Measurements from ENCODE around the gene ISLR.

ISLR gene

GRCh38 chr15:74203914-74204431 lies 30.5 kb downstream of the ISLR start (continued):
- no peak for TF ChIP-seq TRIM28 (IDR thresholded peaks at IDR 0.05; ENCODE audit: borderline replicate concordance, low read length)
- TF ChIP-seq KLF9 (tag by site-specific recombination; IDR thresholded peaks at IDR 0.05; ENCODE audit: low read depth), result no peak
- no peak for TF ChIP-seq ZNF629 (tag by site-specific recombination; IDR thresholded peaks at IDR 0.05)
- TF ChIP-seq ZNF362 (tag by site-specific recombination; IDR thresholded peaks at IDR 0.05), result no peak
- no peak for TF ChIP-seq ZNF18 (tag by site-specific recombination; IDR thresholded peaks at IDR 0.05)
- TF ChIP-seq YY2 (tag by site-specific recombination; IDR thresholded peaks at IDR 0.05), result no peak
- TF ChIP-seq KLF1 (tag by site-specific recombination; IDR thresholded peaks at IDR 0.05), result no peak; the same call in 1 of the 2 replicates
- TF ChIP-seq ZNF792 (tag by site-specific recombination; IDR thresholded peaks at IDR 0.05), result no peak
- 0 out of 2 replicates have a peak, but pooled peaks have one; percentile 65 for TF ChIP-seq ZBTB48 (tag by site-specific recombination; IDR thresholded peaks at IDR 0.05)
- TF ChIP-seq ZNF692 (tag by site-specific recombination; IDR thresholded peaks at IDR 0.05), result peak; percentile 27; the same call in 1 of the 2 replicates
- no peak for TF ChIP-seq ZNF621 (tag by site-specific recombination; IDR thresholded peaks at IDR 0.05)
- no peak for TF ChIP-seq ZNF785 (tag by site-specific recombination; IDR thresholded peaks at IDR 0.05)
- TF ChIP-seq ZNF558 (tag by site-specific recombination; IDR thresholded peaks at IDR 0.05), result no peak
- no peak for TF ChIP-seq ZNF112 (tag by site-specific recombination; IDR thresholded peaks at IDR 0.05)
- TF ChIP-seq ZNF501 (tag by site-specific recombination; IDR thresholded peaks at IDR 0.05), result no peak
- TF ChIP-seq BCL6B (tag by site-specific recombination; IDR thresholded peaks at IDR 0.05), result no peak

GRCh38 chr15:74205582-74205947 lies 32.1 kb downstream of the ISLR start:
- Histone ChIP-seq H3K9me3 (ENCODE audit: control insufficient read depth, insufficient read depth, low read depth, low read length) (no peaks in the 10 kb centered on the region), H3K36me3 (ENCODE audit: control insufficient read depth in 2 of 2, insufficient read depth in 1 of 2, low read length in 2 of 2) (no peaks in the 10 kb centered on the region), H3K4me3 (ENCODE audit: low read depth, low read length) (no peak overlapping the region), H3K4me1 (ENCODE audit: control insufficient read depth, insufficient read depth, low read length) (peaks cover 55% of the 10 kb centered on the region), H3K27ac (ENCODE audit: extremely low read depth, low read depth, low read length) (no peak overlapping the region)
- ChIA-PET POLR2A (interaction anchor here (0.8 to 2.4 kb wide), 2 partner anchors 9 to 10 kb away, joined by 3 to 10 read pairs; no protein-coding TSS in a partner anchor), CTCF (interaction anchor here (0.6 to 1.5 kb wide), 3 partner anchors 10 to 339 kb away, joined by 3 to 4 read pairs (median 3); no protein-coding TSS in a partner anchor)
- TF ChIP-seq ZNF560 (tag by site-specific recombination; IDR thresholded peaks at IDR 0.05; ENCODE audit: borderline replicate concordance), result no peak
- TF ChIP-seq ZSCAN16 (tag by site-specific recombination; IDR thresholded peaks at IDR 0.05), result no peak
- TF ChIP-seq ZNF501 (tag by site-specific recombination; IDR thresholded peaks at IDR 0.05), result no peak
- no peak for TF ChIP-seq ZNF658 (tag by site-specific recombination; IDR thresholded peaks at IDR 0.05)
- TF ChIP-seq ZNF266 (tag by site-specific recombination; IDR thresholded peaks at IDR 0.05; ENCODE audit: low read depth), result no peak
- TF ChIP-seq ZNF223 (tag by site-specific recombination; IDR thresholded peaks at IDR 0.05), result no peak
- no peak for TF ChIP-seq SP7 (tag by site-specific recombination; IDR thresholded peaks at IDR 0.05)
- TF ChIP-seq ZEB2 (tag by site-specific recombination; IDR thresholded peaks at IDR 0.05), result no peak
- TF ChIP-seq ZIC2 (tag by site-specific recombination; IDR thresholded peaks at IDR 0.05), result peak; percentile 87
- TF ChIP-seq INSM2 (tag by site-specific recombination; IDR thresholded peaks at IDR 0.05), result no peak
- TF ChIP-seq GLIS1 (tag by site-specific recombination; IDR thresholded peaks at IDR 0.05), result peak; percentile 97
- TF ChIP-seq GLIS2 (tag by site-specific recombination; IDR thresholded peaks at IDR 0.05), result peak; percentile 41

Measured in HEK293 (cell line).